Measurements from ENCODE around the gene ALPK3.

DNA sequence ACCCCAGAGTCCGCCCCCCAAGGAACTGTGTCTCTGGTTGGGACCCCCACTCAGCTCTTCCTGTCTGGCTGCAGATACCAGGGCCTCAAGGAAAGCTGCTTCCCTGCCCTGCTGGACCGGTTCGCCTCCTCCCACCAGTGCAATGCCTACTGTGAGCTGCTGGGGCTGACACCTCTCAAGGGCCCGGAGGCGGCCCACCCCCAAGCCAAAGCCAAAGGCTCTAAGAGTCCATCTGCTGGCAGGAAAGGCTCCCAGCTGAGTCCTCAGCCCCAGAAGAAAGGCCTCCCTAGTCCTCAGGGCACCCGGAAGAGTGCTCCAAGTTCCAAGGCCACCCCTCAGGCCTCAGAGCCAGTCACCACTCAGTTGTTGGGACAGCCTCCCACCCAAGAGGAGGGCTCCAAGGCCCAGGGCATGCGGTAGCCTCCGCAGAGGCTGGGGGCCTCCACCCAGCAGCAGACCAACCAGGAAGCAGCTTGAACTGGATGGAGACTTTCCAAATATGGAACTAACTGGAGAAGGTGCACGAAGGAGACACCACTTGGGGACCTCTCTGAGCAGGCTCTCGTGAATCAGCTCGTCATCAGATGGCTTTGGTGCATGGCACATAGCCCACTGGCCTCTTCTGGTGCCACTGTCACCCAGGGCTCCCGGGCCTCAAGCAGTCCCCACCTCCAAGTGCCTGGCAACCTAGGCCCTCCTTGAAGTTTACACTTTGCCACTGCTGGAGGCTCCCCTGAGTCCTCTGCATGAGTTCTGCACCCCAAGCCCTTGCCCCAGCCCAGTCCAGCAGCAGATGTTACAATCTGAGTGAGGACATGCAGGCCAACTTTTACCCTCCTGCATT lies 51.1 kb downstream of the ALPK3 start:
- TF ChIP-seq, protein P1, sequence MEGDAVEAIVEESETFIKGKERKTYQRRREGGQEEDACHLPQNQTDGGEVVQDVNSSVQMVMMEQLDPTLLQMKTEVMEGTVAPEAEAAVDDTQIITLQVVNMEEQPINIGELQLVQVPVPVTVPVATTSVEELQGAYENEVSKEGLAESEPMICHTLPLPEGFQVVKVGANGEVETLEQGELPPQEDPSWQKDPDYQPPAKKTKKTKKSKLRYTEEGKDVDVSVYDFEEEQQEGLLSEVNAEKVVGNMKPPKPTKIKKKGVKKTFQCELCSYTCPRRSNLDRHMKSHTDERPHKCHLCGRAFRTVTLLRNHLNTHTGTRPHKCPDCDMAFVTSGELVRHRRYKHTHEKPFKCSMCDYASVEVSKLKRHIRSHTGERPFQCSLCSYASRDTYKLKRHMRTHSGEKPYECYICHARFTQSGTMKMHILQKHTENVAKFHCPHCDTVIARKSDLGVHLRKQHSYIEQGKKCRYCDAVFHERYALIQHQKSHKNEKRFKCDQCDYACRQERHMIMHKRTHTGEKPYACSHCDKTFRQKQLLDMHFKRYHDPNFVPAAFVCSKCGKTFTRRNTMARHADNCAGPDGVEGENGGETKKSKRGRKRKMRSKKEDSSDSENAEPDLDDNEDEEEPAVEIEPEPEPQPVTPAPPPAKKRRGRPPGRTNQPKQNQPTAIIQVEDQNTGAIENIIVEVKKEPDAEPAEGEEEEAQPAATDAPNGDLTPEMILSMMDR (IDR thresholded peaks at IDR 0.05; ENCODE audit: poor library complexity, severe bottlenecking), result no peak
- TF ChIP-seq POLR2AphosphoS5 (IDR thresholded peaks at IDR 0.05), result no peak
- TF ChIP-seq EP300 (conservative IDR thresholded peaks at IDR 0.05; ENCODE audit: poor library complexity, severe bottlenecking), result no peak
- TF ChIP-seq, protein P2, sequence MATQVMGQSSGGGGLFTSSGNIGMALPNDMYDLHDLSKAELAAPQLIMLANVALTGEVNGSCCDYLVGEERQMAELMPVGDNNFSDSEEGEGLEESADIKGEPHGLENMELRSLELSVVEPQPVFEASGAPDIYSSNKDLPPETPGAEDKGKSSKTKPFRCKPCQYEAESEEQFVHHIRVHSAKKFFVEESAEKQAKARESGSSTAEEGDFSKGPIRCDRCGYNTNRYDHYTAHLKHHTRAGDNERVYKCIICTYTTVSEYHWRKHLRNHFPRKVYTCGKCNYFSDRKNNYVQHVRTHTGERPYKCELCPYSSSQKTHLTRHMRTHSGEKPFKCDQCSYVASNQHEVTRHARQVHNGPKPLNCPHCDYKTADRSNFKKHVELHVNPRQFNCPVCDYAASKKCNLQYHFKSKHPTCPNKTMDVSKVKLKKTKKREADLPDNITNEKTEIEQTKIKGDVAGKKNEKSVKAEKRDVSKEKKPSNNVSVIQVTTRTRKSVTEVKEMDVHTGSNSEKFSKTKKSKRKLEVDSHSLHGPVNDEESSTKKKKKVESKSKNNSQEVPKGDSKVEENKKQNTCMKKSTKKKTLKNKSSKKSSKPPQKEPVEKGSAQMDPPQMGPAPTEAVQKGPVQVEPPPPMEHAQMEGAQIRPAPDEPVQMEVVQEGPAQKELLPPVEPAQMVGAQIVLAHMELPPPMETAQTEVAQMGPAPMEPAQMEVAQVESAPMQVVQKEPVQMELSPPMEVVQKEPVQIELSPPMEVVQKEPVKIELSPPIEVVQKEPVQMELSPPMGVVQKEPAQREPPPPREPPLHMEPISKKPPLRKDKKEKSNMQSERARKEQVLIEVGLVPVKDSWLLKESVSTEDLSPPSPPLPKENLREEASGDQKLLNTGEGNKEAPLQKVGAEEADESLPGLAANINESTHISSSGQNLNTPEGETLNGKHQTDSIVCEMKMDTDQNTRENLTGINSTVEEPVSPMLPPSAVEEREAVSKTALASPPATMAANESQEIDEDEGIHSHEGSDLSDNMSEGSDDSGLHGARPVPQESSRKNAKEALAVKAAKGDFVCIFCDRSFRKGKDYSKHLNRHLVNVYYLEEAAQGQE (IDR thresholded peaks at IDR 0.05; ENCODE audit: borderline replicate concordance), result no peak
- TF ChIP-seq RAD21 (conservative IDR thresholded peaks at IDR 0.05), result no peak
- no peak for TF ChIP-seq TAF1 (IDR thresholded peaks at IDR 0.05; ENCODE audit: low read depth)
- TF ChIP-seq EZH2 (IDR thresholded peaks at IDR 0.05; ENCODE audit: borderline replicate concordance, insufficient read depth, low read length, poor library complexity, severe bottlenecking), result no peak
